H1 (cell line): ENCODE results near the gene DAPK3. TPM values are rescaled to one million over a fixed set of nuclear protein-coding genes. Genes with fewer than 3 reads are reported as not detected.

ENCODE experiments used
- CTCF ChIA-PET: fragments of 300-600 bp; sonication (Branson Sonifier 250); formaldehyde crosslinking; loops from one replicate; lab custom pipeline; 2021; ENCODE audit not compliant: partially characterized antibody; lab: Charles Lee
- POLR2A ChIA-PET: fragments of 300-600 bp; sonication (Branson Sonifier 250); formaldehyde crosslinking; loops from one replicate; lab custom pipeline; 2021; ENCODE audit warnings: inconsistent platforms; ENCODE audit not compliant: partially characterized antibody; lab: Charles Lee
- DNase-seq, 2 experiments: peaks; one replicate each; pipeline versions ENCODE4 v3.0.0 to v3.0.0-alpha.2; 2010 to 2022; ENCODE audit warnings: low spot score in 2 of 2, low read depth in 1 of 2, mixed read lengths in 1 of 2
- FAIRE-seq: peaks from 2 replicates; lab custom pipeline; 2011; peaks lifted over from hg19 to GRCh38; lab: Jason Lieb, UNC
- H2AFZ ChIP-seq: 2 replicates; pipeline ENCODE4 v1.8.1; 2012; ENCODE audit warnings: low read length, inconsistent platforms
- H2AK5ac ChIP-seq: 2 replicates; pipeline ENCODE4 v1.6.1; 2013; ENCODE audit warnings: low read depth, low read length
- H2BK120ac ChIP-seq: replicated peaks from 2 replicates; pipeline ENCODE3; 2013; ENCODE audit warnings: low read depth, low read length, inconsistent platforms
- H2BK12ac ChIP-seq: 2 replicates; pipeline ENCODE4 v1.6.1; 2013; ENCODE audit warnings: low read depth, low read length
- H2BK15ac ChIP-seq: 2 replicates; pipeline ENCODE4 v1.6.1; 2013; ENCODE audit warnings: low read length
- H2BK20ac ChIP-seq: 2 replicates; pipeline ENCODE4 v1.6.1; 2013; ENCODE audit warnings: low read length
- H2BK5ac ChIP-seq: 2 replicates; pipeline ENCODE4 v1.6.1; 2013; ENCODE audit warnings: low read depth, low read length
- H3K14ac ChIP-seq: 2 replicates; pipeline ENCODE4 v1.6.1; 2013; ENCODE audit warnings: inconsistent platforms; ENCODE audit not compliant: insufficient read length
- H3K18ac ChIP-seq: 2 replicates; pipeline ENCODE4 v1.6.1; 2013; ENCODE audit warnings: low read length; ENCODE audit errors: extremely low read depth
- H3K23ac ChIP-seq: 2 replicates; pipeline ENCODE4 v1.6.1; 2013; ENCODE audit warnings: inconsistent platforms; ENCODE audit not compliant: insufficient read length
- H3K23me2 ChIP-seq: 2 replicates; pipeline ENCODE4 v1.6.1; 2013; ENCODE audit warnings: low read depth, low read length
- H3K27ac ChIP-seq: 2 replicates; pipeline ENCODE4 v1.6.1; 2011; ENCODE audit warnings: low read depth, low read length, inconsistent platforms
- H3K27me3 ChIP-seq, 4 experiments: replicated peaks in 1 of 4; 1 replicate in 1 of 4; 2 replicates in 3 of 4; pipeline versions ENCODE4 v1.6.1 to v1.8.1; 2011 to 2013; ENCODE audit warnings: low read length in 3 of 4, mild to moderate bottlenecking in 3 of 4, inconsistent platforms in 2 of 4, mixed read lengths in 2 of 4, moderate library complexity in 1 of 4; ENCODE audit not compliant: control insufficient read depth in 3 of 4, insufficient read depth in 3 of 4; ENCODE audit errors: extremely low read depth in 1 of 4
- H3K36me3 ChIP-seq, 4 experiments: 2 replicates each; pipeline versions ENCODE4 v1.6.1 to v1.8.1; 2011 to 2013; ENCODE audit warnings: mild to moderate bottlenecking in 4 of 4, low read length in 3 of 4, moderate library complexity in 2 of 4, control low read depth in 1 of 4, inconsistent platforms in 1 of 4; ENCODE audit not compliant: insufficient read depth in 4 of 4, control insufficient read depth in 2 of 4
- H3K4ac ChIP-seq: replicated peaks from 2 replicates; pipeline ENCODE3; 2013; ENCODE audit warnings: low read length, low read depth, mixed read lengths, inconsistent platforms; ENCODE audit not compliant: insufficient read length
- H3K4me1 ChIP-seq, 4 experiments: replicated peaks in 1 of 4; 1 replicate in 1 of 4; 2 replicates in 3 of 4; pipeline versions ENCODE4 v1.6.1 to v1.8.1; 2011 to 2013; ENCODE audit warnings: low read length in 3 of 4, inconsistent platforms in 2 of 4, mixed read lengths in 1 of 4; ENCODE audit not compliant: insufficient read depth in 4 of 4, control insufficient read depth in 3 of 4
- H3K4me2 ChIP-seq, 2 experiments: 2 replicates each; pipeline versions ENCODE4 v1.6.1 to v1.8.1; 2011 to 2013; ENCODE audit warnings: low read depth in 2 of 2, low read length in 2 of 2, control low read depth in 1 of 2, inconsistent platforms in 1 of 2, mild to moderate bottlenecking in 1 of 2; ENCODE audit not compliant: insufficient read depth in 1 of 2
- H3K4me3 ChIP-seq, 4 experiments: fragments of 200-600, 300-600 bp in 1 of 4; sonication (generic), shearing (Covaris generic), sonication (Bioruptor Twin) in 1 of 4; 2 replicates each; pipeline versions ENCODE4 v1.5.1 to v1.8.1; 2011 to 2016; ENCODE audit warnings: low read length in 4 of 4, low read depth in 3 of 4, control low read depth in 2 of 4, inconsistent platforms in 2 of 4, mild to moderate bottlenecking in 2 of 4, mixed read lengths in 1 of 4, moderate library complexity in 1 of 4; ENCODE audit not compliant: insufficient read depth in 2 of 4; ENCODE audit errors: extremely low read depth in 1 of 4
- H3K56ac ChIP-seq: replicated peaks from 2 replicates; pipeline ENCODE3; 2013; ENCODE audit warnings: low read depth, mild to moderate bottlenecking, mixed read lengths, low read length, inconsistent platforms; ENCODE audit not compliant: insufficient read length
- H3K79me1 ChIP-seq: 2 replicates; pipeline ENCODE4 v1.6.1; 2013; ENCODE audit warnings: low read depth, low read length, control low read depth
- H3K79me2 ChIP-seq, 2 experiments: 2 replicates each; pipeline versions ENCODE4 v1.6.1 to v1.8.1; 2012 to 2013; ENCODE audit warnings: low read length in 2 of 2, mild to moderate bottlenecking in 2 of 2, inconsistent platforms in 1 of 2; ENCODE audit not compliant: insufficient read depth in 2 of 2, control insufficient read depth in 1 of 2
- H3K9ac ChIP-seq, 4 experiments: replicated peaks in 1 of 4; 1 replicate in 1 of 4; 2 replicates in 3 of 4; pipeline versions ENCODE4 v1.6.1 to v1.8.1; 2011 to 2013; ENCODE audit warnings: low read depth in 3 of 4, low read length in 3 of 4, control low read depth in 2 of 4, mild to moderate bottlenecking in 2 of 4, moderate library complexity in 2 of 4, inconsistent platforms in 1 of 4; ENCODE audit errors: extremely low read depth in 1 of 4
- H3K9me3 ChIP-seq, 2 experiments: 2 replicates each; pipeline versions ENCODE4 v1.6.1 to v1.8.1; 2012 to 2013; ENCODE audit warnings: mild to moderate bottlenecking in 2 of 2, moderate library complexity in 2 of 2, control low read depth in 1 of 2, inconsistent platforms in 1 of 2, low read depth in 1 of 2, low read length in 1 of 2, mixed read lengths in 1 of 2; ENCODE audit not compliant: insufficient read depth in 2 of 2
- H4K20me1 ChIP-seq, 2 experiments: replicated peaks in 1 of 2; 2 replicates each; pipeline versions ENCODE3 to v1.8.1; 2011 to 2013; ENCODE audit warnings: inconsistent platforms in 2 of 2, low read length in 2 of 2, mild to moderate bottlenecking in 1 of 2; ENCODE audit not compliant: insufficient read depth in 2 of 2, control insufficient read depth in 1 of 2
- H4K5ac ChIP-seq: 2 replicates; pipeline ENCODE4 v1.6.1; 2013; ENCODE audit warnings: low read length, low read depth, mixed read lengths, inconsistent platforms; ENCODE audit not compliant: insufficient read length
- H4K8ac ChIP-seq: 2 replicates; pipeline ENCODE4 v1.8.0; 2013; ENCODE audit warnings: mild to moderate bottlenecking, moderate library complexity, low read length, inconsistent platforms; ENCODE audit not compliant: insufficient read depth; ENCODE audit errors: extremely low read depth
- H4K91ac ChIP-seq: replicated peaks from 2 replicates; pipeline ENCODE3; 2013; ENCODE audit warnings: low read length, mixed read lengths, inconsistent platforms; ENCODE audit not compliant: insufficient read length
- KDM1A ChIP-seq: fragments of 200-600, 300-600 bp; sonication (generic); IDR thresholded peaks from 2 replicates; pipeline ENCODE4 v1.7.1; 2016; ENCODE audit warnings: mild to moderate bottlenecking, low read length, borderline replicate concordance
- MAX ChIP-seq: IDR thresholded peaks from 2 replicates; pipeline ENCODE4 v1.6.1; 2012; ENCODE audit warnings: inconsistent platforms
- WGBS, 2 experiments: shearing (Covaris generic) in 1 of 2; methylation state at CpG; one replicate each; pipeline versions ENCODE4 v1.1.6 to v1.1.7; 2013 to 2015; ENCODE audit warnings: low lambda C conversion rate in 2 of 2, mixed read lengths in 2 of 2, inconsistent platforms in 1 of 2, low coverage in 1 of 2, missing lambda C conversion rate in 1 of 2; ENCODE audit not compliant: insufficient replicate concordance in 2 of 2, insufficient coverage in 1 of 2, insufficient read length in 1 of 2; ENCODE audit errors: extremely low coverage in 1 of 2, missing lambda C conversion rate in 1 of 2; 5-methylcytosine and 5-hydroxymethylcytosine counted together
- polyA plus RNA-seq, 7 experiments: library from polyadenylated mRNA; depleted of rRNA in 3 of 7; stranded (reverse) in 5 of 7; unstranded in 2 of 7; fragments of >200 nt in 5 of 7; fragments of 200-250 nt in 2 of 7; gene quantifications; 1 replicate in 5 of 7; 2 replicates in 1 of 7; 4 replicates in 1 of 7; pipeline versions ENCODE4 v1.2.1 to v1.2.3, GENCODE V29; 2011 to 2013; ENCODE audit warnings: missing spikeins in 2 of 7, mixed read lengths in 2 of 7
- total RNA-seq: library from RNA; stranded (reverse); fragmentation: NEBNext Ultra II Directional; extraction: Animal tissue kit (Norgen Biotek cat#: 25700); gene quantifications from 2 replicates; pipeline ENCODE4 v1.2.1, GENCODE V29; 2021

The DAPK3 gene
- total and polyA plus RNA-seq, 2 of the 8 experiments (the other 6 are each of a cell fraction or from before 2014, with no cell fraction given) = 53.2 to 78.1 TPM

- no peak overlapping the region for H3K23ac ChIP-seq
- CTCF ChIA-PET = interaction anchor here (0.6 kb wide), 1 partner anchor 9 kb away, joined by 3 read pairs; no protein-coding TSS in a partner anchor
- TF ChIP-seq MAX (no peak), KDM1A (0 out of 2 replicates have a peak, but pooled peaks have one; percentile 17)
- TF ChIP-seq, all 59 proteins: peak for 1
- H3K4me1 ChIP-seq = no peaks in the 10 kb centered on the region
- peaks cover 4% of the 10 kb centered on the region in 2 experiments; a peak in 1 of 4 replicates for H3K9me3 ChIP-seq
- no peak overlapping the region for H3K56ac ChIP-seq
- H2BK12ac ChIP-seq = no peak overlapping the region
- no peak overlapping the region for H3K14ac ChIP-seq
- no peaks in the 10 kb centered on the region for H3K79me1 ChIP-seq
- no peak overlapping the region for H3K18ac ChIP-seq
- H3K23me2 ChIP-seq = peaks cover 10% of the 10 kb centered on the region; the same call in 1 of the 2 replicates
- H4K20me1 ChIP-seq = peaks cover 0 to 8% of the 10 kb centered on the region in 2 experiments
- no peaks in the 10 kb centered on the region for H3K79me2 ChIP-seq
- no peak overlapping the region for H3K4me2 ChIP-seq
- H4K5ac ChIP-seq = no peak overlapping the region
- DNase-seq = no peak
- H4K91ac ChIP-seq = no peak overlapping the region
- no peak overlapping the region for H2BK120ac ChIP-seq
- H2BK20ac ChIP-seq = no peak overlapping the region
- FAIRE-seq = no peak
- no peak overlapping the region for H3K9ac ChIP-seq
- POLR2A ChIA-PET = no interaction called here
- 91% methylated on average over 8 of the region's 8 CpGs; no CpG with 5 or more reads in 1 of the 2 experiments for WGBS, 2 experiments
- H3K27ac ChIP-seq = no peak overlapping the region
- H3K4me3 ChIP-seq = no peak overlapping the region
- H4K8ac ChIP-seq = no peak overlapping the region
- H2AK5ac ChIP-seq = no peak overlapping the region
- peaks cover 10 to 38% (median 29%) of the 10 kb centered on the region in 4 experiments; a peak in 7 of 8 replicates for H3K36me3 ChIP-seq
- no peak overlapping the region for H2BK5ac ChIP-seq
- H3K27me3 ChIP-seq = no peaks in the 10 kb centered on the region
- H2AFZ ChIP-seq = no peak overlapping the region
- no peak overlapping the region for H2BK15ac ChIP-seq
- no peak overlapping the region for H3K4ac ChIP-seq
These were observed 51.1 kb downstream of the DAPK3 start for GRCh38 chr19:3919793-3920192.
